NCI-H82 (cell line): ENCODE results near the gene ADGRG2.

Experiments used
- DNase-seq: peaks from one replicate; lab custom pipeline; 2025; lab: John Stamatoyannopoulos, UW

The ADGRG2 gene, protein sequence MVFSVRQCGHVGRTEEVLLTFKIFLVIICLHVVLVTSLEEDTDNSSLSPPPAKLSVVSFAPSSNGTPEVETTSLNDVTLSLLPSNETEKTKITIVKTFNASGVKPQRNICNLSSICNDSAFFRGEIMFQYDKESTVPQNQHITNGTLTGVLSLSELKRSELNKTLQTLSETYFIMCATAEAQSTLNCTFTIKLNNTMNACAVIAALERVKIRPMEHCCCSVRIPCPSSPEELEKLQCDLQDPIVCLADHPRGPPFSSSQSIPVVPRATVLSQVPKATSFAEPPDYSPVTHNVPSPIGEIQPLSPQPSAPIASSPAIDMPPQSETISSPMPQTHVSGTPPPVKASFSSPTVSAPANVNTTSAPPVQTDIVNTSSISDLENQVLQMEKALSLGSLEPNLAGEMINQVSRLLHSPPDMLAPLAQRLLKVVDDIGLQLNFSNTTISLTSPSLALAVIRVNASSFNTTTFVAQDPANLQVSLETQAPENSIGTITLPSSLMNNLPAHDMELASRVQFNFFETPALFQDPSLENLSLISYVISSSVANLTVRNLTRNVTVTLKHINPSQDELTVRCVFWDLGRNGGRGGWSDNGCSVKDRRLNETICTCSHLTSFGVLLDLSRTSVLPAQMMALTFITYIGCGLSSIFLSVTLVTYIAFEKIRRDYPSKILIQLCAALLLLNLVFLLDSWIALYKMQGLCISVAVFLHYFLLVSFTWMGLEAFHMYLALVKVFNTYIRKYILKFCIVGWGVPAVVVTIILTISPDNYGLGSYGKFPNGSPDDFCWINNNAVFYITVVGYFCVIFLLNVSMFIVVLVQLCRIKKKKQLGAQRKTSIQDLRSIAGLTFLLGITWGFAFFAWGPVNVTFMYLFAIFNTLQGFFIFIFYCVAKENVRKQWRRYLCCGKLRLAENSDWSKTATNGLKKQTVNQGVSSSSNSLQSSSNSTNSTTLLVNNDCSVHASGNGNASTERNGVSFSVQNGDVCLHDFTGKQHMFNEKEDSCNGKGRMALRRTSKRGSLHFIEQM

GRCh38 chrX:19121898-19122640, at the start of gene ADGRG2:
Gene ADGRG2, minus strand, starts transcription at chrX:19122468. Its CDS starts 53,634 bp downstream, at chrX:19068834.
- peak; percentile 53 for DNase-seq

GRCh38 chrX:19168609-19169008, 46.3 kb upstream of the ADGRG2 start:
- DNase-seq: no peak

DNA sequence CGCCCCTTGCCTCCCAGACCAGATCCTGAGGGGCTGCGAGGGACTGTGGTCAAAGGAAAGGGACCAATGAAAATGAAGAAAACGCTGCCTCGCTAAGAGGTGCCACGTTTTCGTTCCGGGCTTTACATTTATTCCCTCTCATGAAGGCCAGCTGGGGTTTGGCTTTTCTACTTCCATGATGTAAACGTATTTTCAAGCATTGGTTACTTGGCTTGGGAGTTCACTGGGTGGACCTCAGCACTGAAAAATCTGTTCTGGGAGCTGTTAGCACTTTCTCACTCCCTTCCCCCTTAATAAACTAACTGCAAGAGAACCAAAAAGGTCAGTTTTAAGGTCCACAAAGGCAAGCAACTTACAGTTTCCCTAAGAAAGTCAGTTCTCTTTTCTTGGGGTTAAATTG, 40.6 kb upstream of the ADGRG2 start:
- no peak for DNase-seq

DNA sequence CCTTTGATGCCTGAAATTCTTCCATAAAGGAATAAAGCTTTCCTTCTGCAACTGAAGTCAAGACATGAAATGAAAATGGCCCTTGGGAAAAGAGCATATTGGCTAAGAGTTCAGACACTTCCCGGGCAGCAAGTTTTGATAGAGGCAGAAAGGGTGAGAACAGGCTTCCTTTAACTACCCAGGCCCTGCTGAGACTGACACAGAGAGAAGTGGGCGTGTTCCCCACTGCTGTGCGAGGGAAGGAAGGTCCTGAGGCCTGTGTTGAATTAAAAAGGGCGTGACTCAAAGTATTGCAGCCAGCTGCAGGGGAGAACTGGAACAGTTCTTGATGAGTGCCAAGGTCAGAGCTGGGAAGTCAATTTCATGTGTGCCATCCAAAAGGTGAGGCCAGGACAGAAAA, 33.9 kb upstream of the ADGRG2 start:
- no peak for DNase-seq

- DNase-seq: no peak
Observed at GRCh38 chrX:19152762-19153161, 30.5 kb upstream of the ADGRG2 start.

GRCh38 chrX:19137067-19137466, 14.8 kb upstream of the ADGRG2 start:
- DNase-seq: no peak

DNA sequence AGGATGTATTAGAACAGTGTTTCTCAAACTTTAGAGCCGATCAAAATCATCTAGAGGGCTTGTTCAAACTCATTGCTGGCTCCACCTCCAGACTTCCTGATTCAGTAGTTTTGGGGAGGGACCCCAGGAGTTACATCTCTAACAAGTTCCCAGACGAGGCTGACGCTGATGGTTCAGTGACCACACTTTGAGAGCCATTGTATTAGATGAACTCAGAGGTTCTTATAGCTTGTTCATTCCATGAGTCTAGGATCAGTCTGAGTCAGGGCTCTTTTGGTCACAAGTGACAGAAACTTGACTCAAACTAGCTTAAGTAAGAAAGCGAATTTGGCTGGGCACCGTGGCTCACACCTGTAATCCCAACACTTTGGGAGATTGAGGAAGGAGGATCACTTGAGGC, 11.5 kb upstream of the ADGRG2 start:
- DNase-seq: no peak

DNA sequence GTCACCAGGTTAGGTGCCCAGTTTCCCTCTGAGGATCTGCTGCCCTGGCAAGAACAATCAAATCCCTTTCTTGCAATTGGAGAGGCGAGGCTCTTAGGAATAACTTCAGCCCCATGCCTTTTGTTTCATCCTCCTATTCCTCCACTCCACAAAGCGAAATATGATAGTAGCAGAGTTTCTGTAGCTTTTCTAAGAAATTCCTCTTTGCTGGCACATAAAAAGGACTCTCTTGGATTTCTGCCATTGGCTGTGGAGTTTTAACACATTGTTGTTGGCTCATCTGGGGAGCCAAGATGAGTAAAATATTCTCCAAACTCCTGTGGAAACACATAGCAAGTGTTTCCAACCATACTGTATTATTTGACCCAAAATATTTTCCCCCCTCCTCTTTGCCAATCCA, 11.0 kb upstream of the ADGRG2 start:
- no peak for DNase-seq

DNA sequence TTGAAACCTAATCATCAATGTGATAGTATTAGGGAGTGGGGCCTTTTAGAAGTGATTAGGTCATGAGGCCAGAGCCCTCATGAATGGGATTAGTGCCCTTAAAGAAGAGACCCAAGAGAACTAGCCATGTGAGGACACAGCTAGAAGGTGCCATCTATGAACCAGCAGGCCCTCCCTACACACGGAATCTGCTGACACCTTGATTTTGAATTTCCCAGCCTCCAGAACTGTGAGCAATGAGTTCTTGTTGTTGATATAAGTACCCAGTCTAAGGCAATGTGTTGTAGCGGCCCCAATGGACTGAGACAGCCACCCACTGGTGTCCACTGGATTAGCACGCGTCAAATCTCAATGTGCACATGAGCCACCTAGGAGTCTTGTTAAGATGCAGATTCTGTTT, 8.4 kb upstream of the ADGRG2 start:
- no peak for DNase-seq

- no peak for DNase-seq
Observed at GRCh38 chrX:19129694-19130093, 7.4 kb upstream of the ADGRG2 start.

- DNase-seq: no peak
Observed at GRCh38 chrX:19127649-19128168, 5.4 kb upstream of the ADGRG2 start.

DNA sequence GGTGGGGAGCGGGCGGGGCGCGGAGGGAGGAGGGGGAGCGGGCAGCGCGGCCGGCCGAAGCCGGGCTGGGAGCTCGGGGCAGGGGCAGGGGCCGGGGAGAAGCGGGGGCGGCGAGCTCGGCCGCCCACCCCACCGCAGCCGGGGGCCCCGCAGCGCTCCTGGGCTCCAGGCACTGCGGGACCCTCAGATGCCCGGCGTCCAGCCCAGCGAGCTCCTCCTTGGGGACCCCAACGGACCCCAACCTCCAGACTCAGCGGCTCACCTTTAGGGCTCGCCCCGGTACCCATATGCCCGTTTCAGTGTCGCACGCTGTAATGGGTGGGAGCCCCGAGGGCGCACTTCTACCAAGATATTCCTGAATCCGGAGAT, 357 bp upstream of the ADGRG2 start:
- peak; percentile 7 for DNase-seq

GRCh38 chrX:19121466-19121865, 802 bp downstream of the ADGRG2 start:
- peak; percentile 83 for DNase-seq

- no peak for DNase-seq
Observed at GRCh38 chrX:19110642-19111041, 11.6 kb downstream of the ADGRG2 start.

DNA sequence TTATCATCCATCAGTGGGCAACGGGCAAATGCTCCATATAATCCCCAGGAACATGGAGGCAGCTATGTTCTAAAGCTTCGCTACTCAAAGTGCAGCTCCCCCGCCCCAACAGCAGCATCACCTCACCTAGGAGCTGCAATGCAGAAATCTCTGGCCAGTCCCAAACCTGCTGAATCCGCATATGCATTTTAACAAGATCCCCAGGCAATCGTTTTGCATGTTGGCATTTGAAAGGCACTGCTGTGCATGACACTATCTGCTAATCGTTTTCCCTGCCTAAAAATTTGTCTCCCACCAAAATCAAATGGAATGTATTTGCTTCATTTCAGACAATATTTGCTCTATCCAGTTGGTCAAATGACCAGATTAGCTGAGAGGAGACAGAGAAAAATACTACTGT, 15.2 kb downstream of the ADGRG2 start:
- no peak for DNase-seq

- DNase-seq: peak; percentile 49
Observed at GRCh38 chrX:19100586-19100985, 21.7 kb downstream of the ADGRG2 start.

DNA sequence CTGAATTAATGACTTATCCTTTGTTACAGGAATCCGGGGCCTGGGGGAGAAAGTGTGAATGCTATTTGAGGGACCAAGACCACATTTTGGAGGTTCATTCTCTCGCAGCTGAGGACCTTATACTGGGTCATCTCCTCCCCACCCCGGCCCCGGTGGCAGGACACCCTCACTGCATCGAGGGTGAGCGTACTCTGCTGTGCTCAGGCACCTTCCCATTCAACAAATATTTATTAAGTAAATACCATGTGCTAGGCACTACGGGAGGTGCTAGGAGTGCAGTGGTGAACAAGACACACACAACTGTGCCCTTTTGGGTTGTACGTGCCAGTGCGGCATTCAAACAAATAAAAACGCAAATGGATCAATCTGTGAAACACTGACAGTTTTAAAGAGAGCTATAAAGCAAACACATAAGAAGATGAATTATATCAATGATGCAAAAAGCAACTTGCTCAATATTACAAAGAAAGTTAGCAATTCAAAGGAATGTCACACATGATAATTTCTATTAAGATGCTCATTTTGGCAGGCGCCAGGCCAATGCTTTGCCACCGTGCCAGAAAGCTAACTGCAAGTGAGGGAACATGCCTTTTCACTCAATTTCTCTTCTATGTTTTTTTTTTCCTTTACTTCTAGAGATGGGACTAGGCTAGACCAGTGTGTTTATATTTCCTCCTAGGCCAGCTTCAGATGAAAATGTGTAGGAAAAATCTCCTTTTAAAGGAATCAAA, 24.6 kb downstream of the ADGRG2 start:
- no peak for DNase-seq

DNA sequence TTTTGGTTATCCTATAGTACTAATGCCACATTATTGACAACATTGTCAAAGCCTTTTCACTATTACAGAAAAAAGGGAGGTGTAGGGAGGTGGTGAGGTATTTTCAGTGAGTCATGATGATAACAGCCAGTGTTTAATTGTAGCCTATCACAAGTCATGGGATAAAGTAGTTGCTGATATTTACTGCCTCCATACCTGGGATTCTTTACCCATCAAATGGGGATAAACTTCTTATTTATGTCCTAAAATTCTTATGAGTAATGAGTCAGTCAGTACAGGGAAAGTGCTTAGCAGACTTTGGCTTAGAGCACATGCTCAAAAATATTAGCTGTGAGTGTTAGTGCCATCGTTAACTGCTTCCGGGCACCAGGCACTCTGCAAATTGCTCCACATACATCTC, 25.7 kb downstream of the ADGRG2 start:
- DNase-seq: no peak

- no peak for DNase-seq
Observed at GRCh38 chrX:19094654-19095053, 27.6 kb downstream of the ADGRG2 start.

DNA sequence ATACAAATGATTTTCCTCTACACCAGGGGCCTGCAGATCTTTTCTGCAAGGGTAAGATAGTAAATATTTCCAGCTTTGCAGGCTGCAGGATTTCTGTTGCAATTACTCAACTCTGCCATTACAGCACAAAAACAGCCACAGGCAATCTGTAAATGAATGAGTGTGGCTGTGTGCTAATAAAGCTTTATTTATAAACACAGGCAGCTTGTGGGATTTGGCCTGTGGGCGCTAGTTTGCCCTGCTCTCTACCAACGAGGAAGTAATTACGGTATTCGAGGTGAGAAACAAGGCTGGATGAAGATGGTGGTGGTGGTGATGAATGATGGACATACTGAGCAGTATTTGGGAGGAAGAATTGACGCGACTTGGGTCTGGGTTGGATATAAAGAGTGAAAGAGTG, 30.7 kb downstream of the ADGRG2 start:
- DNase-seq: no peak

GRCh38 chrX:19089555-19090040, 32.7 kb downstream of the ADGRG2 start:
- no peak for DNase-seq
